Measurements from ENCODE around the gene PALM3.

DNA sequence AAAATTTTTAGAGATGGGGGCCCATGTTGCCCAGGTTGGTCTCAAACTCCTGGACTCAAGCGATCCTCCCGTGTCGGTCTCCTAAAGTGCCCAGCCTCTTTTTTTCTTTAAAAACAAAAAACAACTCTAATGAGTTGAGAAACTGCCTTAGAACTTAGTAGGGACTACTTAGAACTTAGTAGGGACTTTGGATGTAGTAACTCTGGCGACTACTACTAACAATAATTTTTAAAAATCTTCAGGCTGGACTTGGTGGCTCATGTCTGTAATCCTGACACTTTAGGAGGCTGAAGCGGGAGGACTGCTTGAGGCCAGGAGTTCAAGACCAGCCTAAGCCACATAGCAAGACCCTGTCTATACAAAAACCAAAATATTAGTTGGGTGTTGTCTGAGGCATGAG lies 24.2 kb upstream of the PALM3 start:
- TF ChIP-seq, protein P1, sequence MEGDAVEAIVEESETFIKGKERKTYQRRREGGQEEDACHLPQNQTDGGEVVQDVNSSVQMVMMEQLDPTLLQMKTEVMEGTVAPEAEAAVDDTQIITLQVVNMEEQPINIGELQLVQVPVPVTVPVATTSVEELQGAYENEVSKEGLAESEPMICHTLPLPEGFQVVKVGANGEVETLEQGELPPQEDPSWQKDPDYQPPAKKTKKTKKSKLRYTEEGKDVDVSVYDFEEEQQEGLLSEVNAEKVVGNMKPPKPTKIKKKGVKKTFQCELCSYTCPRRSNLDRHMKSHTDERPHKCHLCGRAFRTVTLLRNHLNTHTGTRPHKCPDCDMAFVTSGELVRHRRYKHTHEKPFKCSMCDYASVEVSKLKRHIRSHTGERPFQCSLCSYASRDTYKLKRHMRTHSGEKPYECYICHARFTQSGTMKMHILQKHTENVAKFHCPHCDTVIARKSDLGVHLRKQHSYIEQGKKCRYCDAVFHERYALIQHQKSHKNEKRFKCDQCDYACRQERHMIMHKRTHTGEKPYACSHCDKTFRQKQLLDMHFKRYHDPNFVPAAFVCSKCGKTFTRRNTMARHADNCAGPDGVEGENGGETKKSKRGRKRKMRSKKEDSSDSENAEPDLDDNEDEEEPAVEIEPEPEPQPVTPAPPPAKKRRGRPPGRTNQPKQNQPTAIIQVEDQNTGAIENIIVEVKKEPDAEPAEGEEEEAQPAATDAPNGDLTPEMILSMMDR (IDR thresholded peaks at IDR 0.05), result no peak
- TF ChIP-seq POLR2AphosphoS5 (IDR thresholded peaks at IDR 0.05; ENCODE audit: insufficient read depth in 1 of 2, low read depth in 1 of 2), result no peak

All from vagina (tissue), 2 donors.